Renal pelvis (tissue), 4 donors: ENCODE measurements around the gene CARD10. TPM values are rescaled to one million over a fixed set of nuclear protein-coding genes. Genes with fewer than 3 reads are reported as not detected.
"Not testable (repeated sequence)": the region's sequence is repeated elsewhere in the genome, so short reads cannot be mapped to it uniquely, and the experiment has no call there.

Source experiments
- DNase-seq: peaks from one replicate; pipeline ENCODE4 v3.0.0-alpha.2; 2013
- polyA plus RNA-seq, 3 donors: library from polyadenylated mRNA; unstranded; fragments of 120-200 nt; gene quantifications; one replicate each; pipeline ENCODE4 v1.2.1, GENCODE V29; 2013; ENCODE audit not compliant: insufficient read length in 3 of 3

Gene CARD10
- polyA plus RNA-seq, 3 donors, result 23.4 to 29.4 (median 29.2) TPM

- no peak for DNase-seq
These were observed 49.7 kb downstream of the CARD10 start for GRCh38 chr22:37469416-37470086.

- not testable (repeated sequence) for DNase-seq
These were observed 51.0 kb downstream of the CARD10 start for GRCh38 chr22:37468201-37468695.

- DNase-seq, result no peak
These were observed 51.7 kb downstream of the CARD10 start for GRCh38 chr22:37467391-37467955.

GRCh38 chr22:37464181-37464580 lies 55.0 kb downstream of the CARD10 start:
- no peak for DNase-seq

GRCh38 chr22:37462983-37463382 lies 56.2 kb downstream of the CARD10 start:
- peak; percentile 77 for DNase-seq

- DNase-seq, result no peak
These were observed 56.8 kb downstream of the CARD10 start for GRCh38 chr22:37462436-37462835.

GRCh38 chr22:37461961-37462360 lies 57.3 kb downstream of the CARD10 start:
- DNase-seq, result no peak

GRCh38 chr22:37460684-37461083 lies 58.5 kb downstream of the CARD10 start:
- DNase-seq, result no peak

- DNase-seq, result no peak
These were observed 60.0 kb downstream of the CARD10 start for GRCh38 chr22:37459206-37459605.

GRCh38 chr22:37457093-37457893 lies 61.9 kb downstream of the CARD10 start:
- peak; percentile 60 for DNase-seq

- DNase-seq, result no peak
These were observed 62.9 kb downstream of the CARD10 start for GRCh38 chr22:37456346-37456745.

GRCh38 chr22:37455896-37456295 lies 63.3 kb downstream of the CARD10 start:
- no peak for DNase-seq

- no peak for DNase-seq
These were observed 64.1 kb downstream of the CARD10 start for GRCh38 chr22:37454857-37455686.

- DNase-seq, result no peak
These were observed 65.5 kb downstream of the CARD10 start for GRCh38 chr22:37453696-37454095.

- DNase-seq, result no peak
These were observed 68.0 kb downstream of the CARD10 start for GRCh38 chr22:37451218-37451617.

GRCh38 chr22:37449331-37450001 lies 69.7 kb downstream of the CARD10 start:
- no peak for DNase-seq

- DNase-seq, result no peak
These were observed 70.6 kb downstream of the CARD10 start for GRCh38 chr22:37448516-37449127.

GRCh38 chr22:37445501-37445900 lies 73.7 kb downstream of the CARD10 start:
- DNase-seq, result no peak

GRCh38 chr22:37443977-37444376 lies 75.2 kb downstream of the CARD10 start:
- no peak for DNase-seq

- no peak for DNase-seq
These were observed 76.1 kb downstream of the CARD10 start for GRCh38 chr22:37443086-37443485.

- DNase-seq, result no peak
These were observed 76.7 kb downstream of the CARD10 start for GRCh38 chr22:37442537-37442936.
